K562 (cell line): Measurements from ENCODE around the gene TSPAN3.

Source experiments
- HNRNPH1 ChIP-seq: fragments of 200-400 bp; formaldehyde crosslinking; optimal IDR thresholded peaks from 2 replicates; pipeline ENCODE3; 2017; ENCODE audit warnings: low read depth, mild to moderate bottlenecking, low read length, moderate library complexity
- POLR2AphosphoS5 ChIP-seq: IDR thresholded peaks from 2 replicates; pipeline ENCODE4 v1.6.1; 2011; ENCODE audit warnings: mild to moderate bottlenecking, low read depth, low read length, moderate library complexity; ENCODE audit not compliant: control insufficient read depth, insufficient read depth
- REST ChIP-seq, 2 experiments: fragments of 450-650 bp; formaldehyde crosslinking in 1 of 2; IDR thresholded peaks; 2 replicates each; pipeline versions ENCODE4 v1.4.0 to v1.6.1; 2014 to 2020; ENCODE audit warnings: mild to moderate bottlenecking in 2 of 2, borderline replicate concordance in 1 of 2, low read depth in 1 of 2

- TF ChIP-seq REST (IDR thresholded peaks at IDR 0.05; ENCODE audit: borderline replicate concordance) (no peak), REST (CRISPR knock-in tag; IDR thresholded peaks at IDR 0.05; ENCODE audit: low read depth) (no peak), HNRNPH1 (no peak), POLR2AphosphoS5 (no peak)
These were observed 31.1 kb downstream of the TSPAN3 start for GRCh38 chr15:77039848-77040247.
